Measurements from ENCODE around the gene RIPK4. TPM values are rescaled to one million over a fixed set of nuclear protein-coding genes. Genes with fewer than 3 reads are reported as not detected.

The RIPK4 gene
- total RNA-seq, 1 experiment from 2014 or later = 16.0 TPM

DNA sequence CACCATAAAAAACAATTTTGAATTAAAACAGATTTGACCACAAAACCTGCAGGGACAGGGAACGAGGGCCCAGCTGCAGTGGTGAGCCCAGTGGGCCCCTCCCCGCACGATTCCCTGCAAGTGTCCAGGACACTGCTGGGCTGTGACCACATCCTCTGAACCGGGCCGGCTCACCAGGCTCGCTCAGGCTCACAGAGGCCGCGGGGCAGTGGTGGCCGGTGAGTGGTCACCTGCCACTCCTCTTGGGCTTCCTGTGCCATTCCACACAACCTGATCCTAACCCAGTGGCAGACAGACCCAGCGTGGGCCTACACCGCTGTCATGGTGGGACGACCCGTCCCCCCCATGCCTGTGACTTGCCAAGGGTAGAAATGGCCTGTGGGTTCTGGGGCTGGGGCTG is 36.5 kb upstream of the RIPK4 start:
- Histone ChIP-seq H3K9me3 (ENCODE audit: low read depth, low read length, poor library complexity, severe bottlenecking) (no peaks in the 10 kb centered on the region), H3K4me1 (ENCODE audit: insufficient read depth, low read length, poor library complexity, severe bottlenecking) (peaks cover 10% of the 10 kb centered on the region), H3K27me3 (replicated peaks; ENCODE audit: insufficient read depth, low read depth, low read length, poor library complexity) (no peaks in the 10 kb centered on the region), H3K36me3 (ENCODE audit: insufficient read depth, low read length, poor library complexity, severe bottlenecking) (peaks cover 20% of the 10 kb centered on the region), H3K27ac (ENCODE audit: low read depth, low read length, poor library complexity, severe bottlenecking) (peak overlapping the region; percentile 78), H3K4me3 (ENCODE audit: low read depth, low read length, poor library complexity, severe bottlenecking) (no peak overlapping the region)
- intact Hi-C loops (cut with micrococcal nuclease; ENCODE audit: unreplicated experiment) = no loop called here
- no peak for DNase-seq (ENCODE audit: low spot score)
- TF ChIP-seq, protein P1, sequence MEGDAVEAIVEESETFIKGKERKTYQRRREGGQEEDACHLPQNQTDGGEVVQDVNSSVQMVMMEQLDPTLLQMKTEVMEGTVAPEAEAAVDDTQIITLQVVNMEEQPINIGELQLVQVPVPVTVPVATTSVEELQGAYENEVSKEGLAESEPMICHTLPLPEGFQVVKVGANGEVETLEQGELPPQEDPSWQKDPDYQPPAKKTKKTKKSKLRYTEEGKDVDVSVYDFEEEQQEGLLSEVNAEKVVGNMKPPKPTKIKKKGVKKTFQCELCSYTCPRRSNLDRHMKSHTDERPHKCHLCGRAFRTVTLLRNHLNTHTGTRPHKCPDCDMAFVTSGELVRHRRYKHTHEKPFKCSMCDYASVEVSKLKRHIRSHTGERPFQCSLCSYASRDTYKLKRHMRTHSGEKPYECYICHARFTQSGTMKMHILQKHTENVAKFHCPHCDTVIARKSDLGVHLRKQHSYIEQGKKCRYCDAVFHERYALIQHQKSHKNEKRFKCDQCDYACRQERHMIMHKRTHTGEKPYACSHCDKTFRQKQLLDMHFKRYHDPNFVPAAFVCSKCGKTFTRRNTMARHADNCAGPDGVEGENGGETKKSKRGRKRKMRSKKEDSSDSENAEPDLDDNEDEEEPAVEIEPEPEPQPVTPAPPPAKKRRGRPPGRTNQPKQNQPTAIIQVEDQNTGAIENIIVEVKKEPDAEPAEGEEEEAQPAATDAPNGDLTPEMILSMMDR (conservative IDR thresholded peaks at IDR 0.05; ENCODE audit: low read depth, low read length) = no peak
- TF ChIP-seq EZH2 (IDR thresholded peaks at IDR 0.05; ENCODE audit: borderline replicate concordance, low read depth, low read length, poor library complexity, severe bottlenecking) = no peak
- POLR2A ChIA-PET (ENCODE audit: low non-redundant PET) = no interaction called here
- CTCF ChIA-PET = interaction anchor here (1.4 kb wide), 1 partner anchor 13 kb away, joined by 5 read pairs; no protein-coding TSS in a partner anchor
- BruUV-seq (replicated peaks) = no TSS peak

DNA sequence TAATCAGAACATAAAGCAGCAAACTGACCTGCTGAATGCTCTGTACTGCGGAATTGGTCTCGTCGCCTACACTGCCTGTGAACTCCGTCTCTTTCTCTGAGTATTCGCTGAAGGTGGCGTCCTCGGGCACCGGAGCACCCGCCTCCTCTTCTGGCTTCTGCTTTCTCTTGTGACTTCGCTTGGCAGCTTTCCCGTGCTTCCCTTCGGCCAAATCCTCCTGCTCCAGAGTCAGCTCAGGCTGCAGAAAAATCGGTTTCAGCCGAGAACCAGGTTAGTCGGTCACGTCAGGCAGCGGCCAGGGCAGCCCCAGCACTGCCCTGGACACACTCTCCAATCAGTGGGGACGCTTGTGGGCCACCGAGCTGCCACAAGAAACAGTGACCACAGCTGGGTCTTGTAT is 35.8 kb upstream of the RIPK4 start:
- H3K4me3 ChIP-seq (ENCODE audit: low read depth, low read length, poor library complexity, severe bottlenecking) = no peak overlapping the region
- DNase-seq (ENCODE audit: low spot score) = peak; percentile 45
- ChIA-PET POLR2A (ENCODE audit: low non-redundant PET) (no interaction called here), CTCF (interaction anchor here (1.4 kb wide), 1 partner anchor 14 kb away, joined by 5 read pairs; no protein-coding TSS in a partner anchor)
- peaks cover 10% of the 10 kb centered on the region for H3K4me1 ChIP-seq (ENCODE audit: insufficient read depth, low read length, poor library complexity, severe bottlenecking)
- intact Hi-C loops (cut with micrococcal nuclease; ENCODE audit: unreplicated experiment) = no loop called here
- TF ChIP-seq, protein P1 (conservative IDR thresholded peaks at IDR 0.05; ENCODE audit: low read depth, low read length) = no peak
- TF ChIP-seq EZH2 (IDR thresholded peaks at IDR 0.05; ENCODE audit: borderline replicate concordance, low read depth, low read length, poor library complexity, severe bottlenecking) = no peak
- peak overlapping the region; percentile 78 for H3K27ac ChIP-seq (ENCODE audit: low read depth, low read length, poor library complexity, severe bottlenecking)
- H3K27me3 ChIP-seq (replicated peaks; ENCODE audit: insufficient read depth, low read depth, low read length, poor library complexity) = no peaks in the 10 kb centered on the region
- peaks cover 22% of the 10 kb centered on the region for H3K36me3 ChIP-seq (ENCODE audit: insufficient read depth, low read length, poor library complexity, severe bottlenecking)
- H3K9me3 ChIP-seq (ENCODE audit: low read depth, low read length, poor library complexity, severe bottlenecking) = no peaks in the 10 kb centered on the region
- BruUV-seq (replicated peaks) = no TSS peak

DNA sequence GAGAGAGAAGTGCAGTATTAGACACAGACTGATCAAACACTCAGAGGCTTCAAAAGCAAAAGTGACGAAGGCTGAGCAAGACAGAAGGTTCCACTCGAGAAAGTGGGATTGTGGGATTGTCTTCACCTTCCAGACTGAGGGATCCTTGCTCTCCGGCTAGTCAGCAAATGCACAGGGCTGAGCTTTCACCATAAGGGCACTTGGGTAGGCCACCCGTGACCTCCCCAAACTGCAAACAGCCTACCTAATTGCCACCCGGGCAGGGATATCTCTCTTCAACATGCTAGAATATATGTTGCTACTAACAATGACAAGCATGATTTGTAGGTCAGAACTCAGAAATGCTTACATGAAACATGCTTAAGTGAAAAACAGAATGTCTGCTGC is 35.3 kb upstream of the RIPK4 start:
- ChIA-PET POLR2A (ENCODE audit: low non-redundant PET) (no interaction called here), CTCF (interaction anchor here (1.4 kb wide), 1 partner anchor 14 kb away, joined by 5 read pairs; no protein-coding TSS in a partner anchor)
- Histone ChIP-seq H3K4me1 (ENCODE audit: insufficient read depth, low read length, poor library complexity, severe bottlenecking) (peaks cover 10% of the 10 kb centered on the region), H3K9me3 (ENCODE audit: low read depth, low read length, poor library complexity, severe bottlenecking) (no peaks in the 10 kb centered on the region), H3K27ac (ENCODE audit: low read depth, low read length, poor library complexity, severe bottlenecking) (peak overlapping the region; percentile 78), H3K36me3 (ENCODE audit: insufficient read depth, low read length, poor library complexity, severe bottlenecking) (peaks cover 22% of the 10 kb centered on the region), H3K4me3 (ENCODE audit: low read depth, low read length, poor library complexity, severe bottlenecking) (no peak overlapping the region), H3K27me3 (replicated peaks; ENCODE audit: insufficient read depth, low read depth, low read length, poor library complexity) (no peaks in the 10 kb centered on the region)
- no peak for DNase-seq (ENCODE audit: low spot score)
- BruUV-seq (replicated peaks) = no TSS peak
- intact Hi-C loops (cut with micrococcal nuclease; ENCODE audit: unreplicated experiment) = no loop called here
- TF ChIP-seq, protein P1 (conservative IDR thresholded peaks at IDR 0.05; ENCODE audit: low read depth, low read length) = no peak
- no peak for TF ChIP-seq EZH2 (IDR thresholded peaks at IDR 0.05; ENCODE audit: borderline replicate concordance, low read depth, low read length, poor library complexity, severe bottlenecking)
